AG09309 (cell line): ENCODE measurements around the gene CADPS.

Experiments
- DNase-seq: peaks from one replicate; pipeline ENCODE4 v3.0.0-alpha.2; 2010; ENCODE audit warnings: low read depth
- H3K4me3 ChIP-seq: 2 replicates; pipeline ENCODE4 v1.5.1; 2011; ENCODE audit warnings: mild to moderate bottlenecking, low read depth, low read length, moderate library complexity; ENCODE audit not compliant: control insufficient read depth
- CTCF ChIP-seq: IDR thresholded peaks from 2 replicates; pipeline ENCODE4 v1.5.1; 2011; ENCODE audit warnings: mild to moderate bottlenecking, low read depth, low read length, inconsistent platforms; ENCODE audit not compliant: insufficient read depth, control insufficient read depth; ENCODE audit errors: missing control alignments

The CADPS gene

DNA sequence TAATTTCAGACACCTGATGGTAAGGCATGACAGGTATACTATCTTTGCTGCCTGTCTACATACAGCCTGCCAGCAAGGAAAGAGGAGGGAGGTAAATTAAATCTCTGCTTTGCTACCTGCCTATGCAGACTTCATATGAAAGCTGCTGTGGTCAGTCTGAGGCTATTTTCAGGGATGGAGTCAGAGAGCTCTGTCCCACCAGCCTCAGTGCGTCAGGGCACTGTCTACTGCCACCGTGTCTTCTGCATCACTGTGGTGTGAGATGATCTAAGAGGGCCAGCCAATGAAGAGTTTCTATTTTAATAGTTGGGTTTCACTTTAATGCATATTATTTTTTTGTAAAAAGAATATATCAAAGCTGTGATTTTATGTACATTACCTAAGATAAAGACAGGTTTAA lies 125.6 kb downstream of the CADPS start:
- TF ChIP-seq CTCF: no peak
- H3K4me3 ChIP-seq: no peak overlapping the region
- no peak for DNase-seq

DNA sequence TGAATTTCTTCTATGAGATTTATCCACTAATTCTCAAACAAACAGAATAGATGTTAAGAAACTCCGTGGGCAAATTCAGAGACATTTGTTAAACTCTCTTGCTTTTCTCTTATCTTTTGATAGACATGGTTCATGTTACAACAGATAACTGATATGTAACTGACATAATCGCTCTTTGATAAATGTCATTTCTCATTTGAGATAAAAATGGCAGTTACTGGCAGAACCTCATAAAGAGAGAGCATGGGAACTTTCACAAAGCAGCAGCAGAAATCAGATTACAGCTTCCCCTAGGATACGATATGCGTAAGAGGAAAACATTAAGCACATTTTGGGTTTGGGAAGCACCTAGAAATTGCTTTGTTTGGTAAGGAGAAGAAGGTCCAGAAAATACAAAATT lies 126.1 kb downstream of the CADPS start:
- H3K4me3 ChIP-seq: no peak overlapping the region
- no peak for TF ChIP-seq CTCF
- no peak for DNase-seq

DNA sequence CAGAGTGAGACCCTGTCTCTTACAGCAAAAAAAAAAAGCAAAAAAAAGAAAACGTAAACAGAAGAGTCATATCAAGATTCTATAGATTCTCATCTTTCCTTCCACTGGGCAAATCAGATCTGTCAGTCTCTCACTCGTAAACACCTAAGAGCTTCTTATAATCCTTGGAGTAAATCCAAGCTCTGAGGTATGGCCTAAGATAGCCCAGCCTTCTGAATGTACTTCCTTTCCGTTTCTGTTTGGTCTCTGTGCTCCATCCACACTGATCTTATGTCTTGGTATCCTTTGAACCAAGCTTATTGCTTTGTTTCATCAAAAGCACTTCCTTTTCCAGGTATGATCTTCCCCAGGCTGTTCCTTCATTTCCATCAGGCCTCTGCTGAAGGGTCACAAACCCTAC lies 137.8 kb downstream of the CADPS start:
- no peak for DNase-seq
- no peak overlapping the region for H3K4me3 ChIP-seq
- no peak for TF ChIP-seq CTCF

DNA sequence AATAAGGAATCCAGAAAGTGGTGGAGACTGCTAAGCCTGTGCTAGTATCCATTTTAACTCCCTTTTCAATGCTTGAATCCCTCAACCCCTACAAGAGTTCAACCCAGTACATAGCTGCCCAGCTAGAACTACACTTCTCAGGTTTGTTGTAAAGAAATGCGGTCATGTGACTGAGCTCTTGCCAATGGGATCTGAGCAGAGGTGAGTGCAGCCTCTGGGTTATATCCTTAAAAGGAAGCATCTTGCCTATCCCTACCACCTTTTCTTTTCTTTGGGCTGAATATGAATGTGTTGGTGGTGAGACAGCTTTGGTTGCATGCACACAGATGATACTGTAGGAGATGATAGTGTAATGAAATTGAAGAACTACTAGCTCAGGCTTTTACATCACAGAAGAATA lies 139.7 kb downstream of the CADPS start:
- no peak overlapping the region for H3K4me3 ChIP-seq
- no peak for TF ChIP-seq CTCF
- DNase-seq: no peak

DNA sequence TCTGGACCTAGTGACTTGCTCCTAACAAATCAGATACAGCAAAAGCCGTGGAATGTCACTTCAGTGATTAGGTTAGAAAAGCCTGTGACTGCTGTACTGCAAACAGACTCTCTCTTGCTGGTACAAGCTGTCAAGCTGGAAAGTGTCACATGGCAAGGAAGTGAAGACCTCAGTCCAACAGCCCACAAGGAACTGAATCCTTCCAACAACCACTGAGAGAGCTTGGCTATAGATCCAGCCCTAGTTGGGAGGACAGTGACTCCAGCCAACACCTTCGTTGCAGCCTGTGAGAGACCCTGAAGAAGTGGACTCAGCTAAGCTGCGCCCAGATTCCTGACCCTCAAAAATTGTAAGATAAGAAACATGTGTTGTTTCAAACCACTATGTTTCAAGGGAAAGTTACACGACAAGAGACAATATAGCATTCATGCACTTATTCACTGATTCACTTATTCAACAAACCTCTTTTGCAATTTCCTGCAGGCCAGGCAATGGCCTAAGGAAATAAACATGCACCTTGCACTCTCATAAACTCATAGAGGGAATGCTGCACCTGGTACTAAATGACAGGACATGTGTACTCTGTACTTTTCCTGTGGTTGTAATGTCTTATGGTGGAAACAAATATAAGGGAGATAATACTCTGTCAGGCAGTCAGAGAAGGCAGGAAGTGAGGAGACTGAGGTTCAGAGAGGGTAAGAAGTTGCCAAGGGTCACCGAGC lies 142.9 kb downstream of the CADPS start:
- no peak overlapping the region for H3K4me3 ChIP-seq
- no peak for DNase-seq
- no peak for TF ChIP-seq CTCF

DNA sequence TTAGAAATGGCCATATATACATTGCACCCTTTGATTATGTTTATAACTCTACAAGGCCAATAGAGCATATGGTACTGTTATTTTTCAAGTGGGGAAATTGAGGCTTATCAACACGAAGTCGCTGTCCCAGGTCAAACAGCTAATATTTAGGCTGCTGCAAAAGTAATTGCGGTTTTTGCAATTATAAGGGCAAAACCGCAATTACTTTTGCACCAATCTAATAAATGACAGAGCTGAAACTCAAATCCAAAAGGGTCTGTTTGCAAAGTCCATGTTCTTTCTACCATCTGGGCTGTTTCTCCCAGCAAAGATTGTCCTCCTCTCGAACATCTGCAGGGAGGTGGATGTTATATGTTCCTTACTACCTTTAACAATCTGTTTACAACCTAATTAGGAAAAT lies 147.2 kb downstream of the CADPS start:
- no peak for DNase-seq
- no peak overlapping the region for H3K4me3 ChIP-seq
- TF ChIP-seq CTCF: no peak
